Smooth muscle cell of the brain vasculature (primary cell): Measurements from ENCODE around the gene NEURL1.

Source experiments
- DNase-seq: peaks from one replicate; pipeline ENCODE4 v3.0.0-alpha.2; 2012; ENCODE audit warnings: low read depth, low spot score

Gene NEURL1

DNA sequence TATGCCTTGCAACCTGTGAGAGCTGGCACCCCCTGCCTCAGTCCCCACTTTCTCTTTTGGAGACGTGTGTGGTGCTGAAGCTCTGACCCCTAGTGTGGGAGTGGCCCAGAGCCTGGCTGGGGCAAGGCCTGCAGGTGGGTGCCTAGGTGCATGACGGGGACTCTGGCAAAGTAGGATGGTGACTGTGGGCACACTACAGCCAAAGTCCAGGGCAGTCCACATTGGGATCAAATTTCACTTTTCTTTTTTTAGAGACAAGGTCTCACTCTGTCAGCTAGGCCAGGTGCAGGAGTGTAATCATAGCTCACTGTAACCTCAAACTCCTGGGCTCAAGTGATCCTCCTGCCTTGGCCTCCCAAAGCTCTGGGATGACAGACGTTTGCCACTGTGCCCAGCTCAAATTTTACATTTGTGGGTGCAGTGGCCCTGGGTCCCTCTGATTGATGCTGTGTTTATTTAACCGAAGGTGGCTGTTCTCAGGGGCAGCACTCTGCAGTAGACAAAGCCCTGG lies 52.3 kb downstream of the NEURL1 start:
- DNase-seq, result no peak

DNA sequence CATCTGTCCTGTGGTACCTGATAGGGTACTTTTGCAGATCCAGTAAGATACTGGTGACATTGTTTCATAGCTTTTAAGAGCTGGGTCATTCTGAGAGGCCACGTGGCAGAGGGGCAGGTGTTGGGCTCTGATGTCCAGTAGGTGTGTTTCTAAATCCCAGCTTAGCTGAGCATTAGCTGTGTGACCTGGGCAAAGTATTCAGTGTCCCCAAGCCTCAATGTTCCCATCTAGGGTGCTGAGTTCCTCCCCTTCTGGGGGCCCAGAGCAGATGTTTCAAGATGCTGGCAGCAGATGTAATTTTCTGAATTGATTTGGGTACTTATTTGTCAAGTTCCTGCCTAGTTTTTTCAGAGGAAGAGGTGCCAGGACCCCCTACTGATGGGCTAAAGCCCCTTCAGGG lies 52.9 kb downstream of the NEURL1 start:
- DNase-seq, result no peak

DNA sequence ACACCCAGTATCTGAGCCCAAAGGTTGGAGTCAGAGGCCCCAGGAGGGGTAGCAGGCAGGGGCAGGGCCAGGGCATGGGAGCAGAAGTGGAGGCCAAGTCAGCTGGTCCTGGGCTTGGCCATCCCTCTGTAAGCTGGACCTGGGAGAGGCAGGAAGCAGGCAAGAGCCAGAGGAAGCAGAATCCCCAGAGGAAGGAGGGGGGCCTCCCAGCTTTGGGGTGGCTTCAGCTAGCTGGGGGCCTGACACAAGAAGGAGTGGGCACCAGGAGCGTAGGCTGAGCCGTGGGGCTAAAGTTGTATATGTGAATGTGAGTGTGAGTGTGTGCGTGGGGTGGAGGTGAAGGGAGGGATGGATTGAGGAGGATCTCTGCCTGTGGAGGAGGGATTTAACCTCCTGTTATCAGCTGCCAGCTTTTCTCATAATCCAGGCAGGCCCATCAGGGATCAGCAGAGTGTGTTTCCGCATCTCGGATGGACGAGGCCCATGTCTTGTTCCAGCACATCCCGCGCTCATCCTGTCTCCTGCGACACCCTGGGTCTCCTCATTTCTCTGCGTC lies 54.0 kb downstream of the NEURL1 start:
- DNase-seq, result no peak

DNA sequence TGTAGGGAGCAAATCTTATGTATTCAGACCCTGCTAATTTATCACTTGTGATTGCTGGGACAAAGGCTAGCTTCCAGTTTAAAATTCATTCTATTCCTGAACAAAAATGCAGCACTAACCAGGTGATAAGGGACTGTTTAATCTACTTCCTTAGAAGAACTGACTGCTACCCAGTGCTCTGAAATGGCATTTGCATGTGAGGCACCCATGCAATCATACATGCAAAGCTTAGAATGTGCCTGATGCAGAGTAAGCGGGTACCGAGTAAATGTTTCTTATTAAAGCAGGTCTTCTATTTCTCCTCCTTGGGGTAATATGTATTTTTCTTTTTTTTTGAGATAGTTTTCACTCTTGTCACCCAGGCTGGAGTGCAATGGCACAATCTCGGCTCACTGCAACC lies 54.5 kb downstream of the NEURL1 start:
- no peak for DNase-seq

DNA sequence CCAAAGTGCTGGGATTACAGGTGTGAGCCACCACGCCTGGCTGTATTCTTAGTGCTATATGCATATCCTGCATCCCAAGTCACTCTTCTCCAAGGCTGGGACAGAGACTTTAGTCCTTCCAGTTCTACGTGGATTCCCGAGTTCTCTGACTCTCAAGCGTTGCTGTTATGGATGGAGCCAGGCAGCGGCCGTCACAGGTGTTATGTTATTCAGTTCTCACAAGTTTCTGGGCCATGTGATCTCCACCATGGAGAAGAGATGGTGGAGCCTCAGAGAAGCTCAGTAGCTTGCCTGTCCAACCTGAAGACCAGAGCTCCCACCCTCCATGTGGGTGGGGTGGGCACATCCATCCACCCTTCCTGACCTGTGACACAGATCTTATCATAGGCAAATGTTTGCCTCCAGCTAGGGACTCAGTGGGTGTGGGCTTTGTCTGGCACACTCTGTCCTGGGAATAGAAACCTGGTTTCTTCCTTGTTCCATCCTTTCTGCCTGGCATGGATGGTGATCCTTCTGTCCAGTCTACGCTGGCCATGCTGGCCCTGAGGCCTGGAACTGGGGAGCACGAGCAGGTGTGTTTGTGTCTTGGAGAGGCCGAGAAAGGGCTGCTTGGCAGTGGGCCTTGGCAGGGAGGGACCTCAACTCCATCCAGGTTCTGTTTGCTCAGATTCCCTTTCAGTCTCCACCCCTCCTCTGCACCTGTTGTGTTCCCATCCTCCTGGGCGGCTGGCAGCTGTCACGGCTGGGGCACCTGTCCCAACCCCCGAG lies 55.3 kb downstream of the NEURL1 start:
- no peak for DNase-seq

DNA sequence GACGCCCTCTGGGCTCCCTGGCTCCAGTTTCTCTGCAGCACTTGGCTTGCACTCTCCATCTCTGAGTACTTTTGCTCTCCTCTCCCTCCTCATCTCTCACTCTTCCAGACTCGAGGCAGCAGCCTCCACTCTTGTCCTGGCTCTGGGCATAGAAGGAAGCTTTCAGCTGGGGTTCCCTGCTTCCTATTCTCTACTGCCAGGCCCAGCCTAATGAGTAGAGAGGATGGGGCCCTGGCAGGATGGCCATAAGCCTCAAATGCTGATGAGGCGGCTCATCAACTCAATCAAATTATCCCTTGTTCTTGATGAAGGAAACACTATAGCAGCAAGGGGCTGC lies 55.8 kb downstream of the NEURL1 start:
- no peak for DNase-seq

DNA sequence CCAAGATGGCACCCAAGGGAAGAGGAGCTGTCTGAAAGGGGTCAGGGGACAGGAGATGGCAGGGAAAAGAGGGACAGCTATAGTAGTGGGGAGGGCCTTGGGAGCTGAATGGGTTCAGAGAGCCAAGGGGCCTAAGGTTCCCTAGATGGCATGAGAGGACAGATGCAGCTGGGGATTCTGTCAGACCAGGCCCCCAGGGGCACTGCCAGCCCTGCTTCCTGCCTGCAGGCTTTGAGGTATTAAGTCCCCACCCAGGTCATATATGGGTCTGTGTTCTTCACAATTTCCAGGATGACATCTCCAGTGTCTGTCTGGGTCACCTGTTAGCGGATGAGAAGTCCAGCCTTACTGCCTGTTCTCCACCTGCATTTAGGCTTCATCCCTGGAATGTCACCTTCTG lies 56.7 kb downstream of the NEURL1 start:
- no peak for DNase-seq

DNA sequence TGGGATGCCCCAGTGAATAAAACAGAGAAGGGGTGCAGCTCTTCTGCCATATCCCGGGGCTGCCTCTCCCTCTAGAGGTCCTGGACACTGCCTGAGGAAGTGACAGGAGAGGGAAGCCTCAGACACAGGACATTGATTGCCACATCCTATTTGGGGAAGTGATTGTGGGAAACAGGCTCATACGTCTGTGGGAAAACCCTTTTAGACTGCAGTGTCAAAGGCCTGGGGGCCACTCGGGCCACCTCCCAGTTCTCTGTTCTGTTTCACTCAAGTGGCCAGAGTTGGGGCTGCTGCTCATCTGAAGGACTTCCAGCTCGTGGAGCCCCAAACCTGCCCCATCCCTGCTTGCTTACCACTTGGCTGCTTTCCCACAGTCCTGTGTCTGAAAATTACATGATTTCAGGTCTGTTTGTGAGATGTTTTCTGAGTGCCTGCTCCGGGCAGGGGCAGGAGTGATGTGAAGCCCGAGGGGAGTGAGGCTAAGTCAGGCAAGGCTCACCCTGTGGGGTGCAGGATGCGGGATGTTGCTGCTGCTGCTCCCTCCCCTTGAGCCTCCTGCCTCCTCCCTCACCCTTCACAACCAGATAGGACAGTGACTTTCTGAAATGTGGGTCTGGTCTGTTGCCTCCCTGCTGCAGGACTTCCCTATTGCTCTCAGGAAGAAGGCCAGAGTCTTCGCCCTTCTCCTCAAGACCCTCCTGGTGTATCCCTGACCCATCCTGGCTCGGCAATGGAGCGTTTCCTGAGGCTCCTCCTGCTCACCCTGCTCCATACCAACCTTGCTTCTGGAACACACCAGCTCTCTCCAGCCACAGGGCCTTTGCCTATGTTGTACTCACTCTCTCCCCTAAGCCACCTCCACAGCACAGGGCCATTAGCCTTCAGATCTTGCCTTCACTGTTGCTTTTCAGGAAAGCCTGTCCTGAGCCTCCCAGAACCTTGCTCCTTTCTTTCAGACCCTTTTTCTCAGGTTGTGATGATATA lies 58.4 kb downstream of the NEURL1 start:
- DNase-seq, result no peak

DNA sequence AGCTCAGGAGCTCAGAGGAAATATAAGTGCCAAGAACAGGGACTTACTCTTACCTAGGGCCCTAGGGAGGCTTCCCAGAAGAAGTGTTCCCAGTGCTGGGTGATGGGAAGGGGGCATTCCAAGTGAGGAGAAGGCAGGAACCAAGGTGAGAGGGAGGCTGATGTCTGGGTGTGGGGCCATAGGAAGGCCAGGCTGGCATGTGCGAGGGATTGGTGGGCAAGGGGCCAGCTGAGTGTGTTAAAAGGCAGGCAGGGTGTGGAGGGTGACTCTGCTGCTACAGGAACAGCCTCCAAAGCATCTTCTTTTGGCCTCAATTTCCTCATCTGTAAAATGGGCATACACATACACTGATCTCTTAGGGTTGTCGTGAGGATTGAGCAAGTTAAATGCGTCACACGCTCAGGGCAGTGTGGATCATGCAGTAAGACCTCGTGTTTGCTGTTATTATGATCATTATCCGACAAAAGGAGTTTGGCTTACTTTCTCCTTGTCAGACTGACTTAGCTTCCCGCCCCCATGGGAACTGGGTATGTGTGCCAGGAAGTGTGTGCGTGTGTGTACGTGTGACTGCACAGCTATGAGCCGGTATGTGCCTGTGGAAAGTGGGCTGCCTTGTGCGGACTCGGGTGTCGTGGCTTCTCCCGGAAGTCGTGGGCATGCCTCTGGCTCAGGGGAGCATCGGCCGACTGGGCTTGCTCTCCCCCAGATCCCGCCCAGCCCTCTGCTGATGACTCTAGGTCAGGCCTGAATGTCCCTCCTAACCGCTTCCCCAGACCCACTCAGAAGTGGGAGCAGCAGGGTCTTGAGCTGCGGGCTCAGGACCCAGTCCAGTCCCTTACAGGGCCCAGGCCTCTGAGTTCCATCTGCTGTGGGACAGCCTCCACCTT lies 59.6 kb downstream of the NEURL1 start:
- DNase-seq, result no peak

DNA sequence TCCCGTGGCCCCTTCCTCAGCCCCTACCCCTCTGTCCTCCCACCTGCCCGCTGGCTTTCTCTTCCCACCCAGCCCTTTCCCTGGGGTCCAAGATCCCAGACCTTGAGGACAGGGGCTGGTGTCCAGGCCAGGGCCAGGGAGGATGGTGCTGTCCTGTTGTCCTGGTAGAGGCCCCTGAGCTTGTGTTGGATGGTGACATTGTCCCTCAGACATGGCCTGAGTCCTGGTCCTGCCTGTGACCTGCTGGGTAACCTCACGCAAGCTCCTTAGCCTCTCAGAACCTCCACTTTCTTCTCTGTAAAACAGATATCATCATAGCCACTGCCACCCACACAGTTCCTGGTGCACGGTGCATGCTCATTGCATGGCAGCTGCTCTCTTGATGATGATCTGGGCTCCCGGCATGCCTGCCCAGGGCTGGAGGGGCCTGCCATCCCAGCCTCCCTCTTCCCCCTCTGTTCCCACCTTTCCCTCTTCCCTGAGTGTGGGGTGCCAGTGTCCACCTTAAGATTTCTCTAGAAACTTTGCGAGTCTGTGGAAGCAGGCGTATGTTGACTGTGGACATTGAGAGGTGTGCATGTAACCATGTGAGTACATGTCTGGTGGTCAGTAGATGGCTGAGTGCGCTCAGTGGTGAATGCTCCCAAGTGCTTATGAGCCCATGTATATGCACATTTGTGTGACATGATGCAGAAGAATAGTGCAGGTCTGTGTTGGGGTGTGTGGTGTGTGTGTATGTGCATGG lies 60.4 kb downstream of the NEURL1 start:
- DNase-seq, result no peak

DNA sequence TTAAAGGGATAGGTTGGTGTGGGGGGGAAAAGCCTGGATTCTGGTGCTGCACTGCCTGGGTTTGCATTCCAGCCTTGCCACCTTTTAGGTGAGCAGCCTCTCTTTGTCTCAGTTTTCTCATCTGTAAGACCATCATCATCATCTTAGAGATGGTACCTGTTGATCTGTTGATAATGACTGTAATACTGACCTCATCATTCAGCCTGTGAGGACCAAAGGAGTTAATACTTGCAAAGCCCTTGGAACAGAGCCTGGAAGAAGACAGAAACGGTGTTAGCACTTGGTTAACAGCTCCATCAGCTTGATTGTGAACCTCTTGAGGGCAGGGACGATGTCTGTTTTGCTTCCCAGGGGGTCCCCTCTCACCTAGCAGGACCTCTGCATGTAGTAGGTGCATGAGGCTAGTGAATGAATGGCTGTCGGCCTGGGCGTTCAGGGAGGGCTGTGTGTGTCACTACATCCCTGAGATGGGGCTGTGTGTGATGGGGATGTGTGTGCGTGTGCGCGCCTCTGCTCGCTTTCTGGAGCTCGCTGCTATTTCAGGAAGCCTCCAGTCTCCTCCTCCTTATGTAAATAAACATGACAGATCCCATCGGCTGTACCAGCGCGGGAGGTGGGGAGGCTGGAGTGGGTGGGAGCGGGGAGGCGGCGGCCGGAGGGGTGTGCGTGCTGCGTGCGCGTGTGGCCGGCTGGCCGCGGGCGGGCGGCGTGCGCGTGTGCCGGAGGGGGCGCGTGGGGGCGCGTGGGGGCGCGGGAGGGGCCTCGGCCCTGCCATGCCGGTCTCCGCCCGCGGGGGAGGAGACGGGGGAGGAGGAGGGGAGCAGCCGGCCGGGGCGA lies 61.2 kb downstream of the NEURL1 start:
- no peak for DNase-seq

DNA sequence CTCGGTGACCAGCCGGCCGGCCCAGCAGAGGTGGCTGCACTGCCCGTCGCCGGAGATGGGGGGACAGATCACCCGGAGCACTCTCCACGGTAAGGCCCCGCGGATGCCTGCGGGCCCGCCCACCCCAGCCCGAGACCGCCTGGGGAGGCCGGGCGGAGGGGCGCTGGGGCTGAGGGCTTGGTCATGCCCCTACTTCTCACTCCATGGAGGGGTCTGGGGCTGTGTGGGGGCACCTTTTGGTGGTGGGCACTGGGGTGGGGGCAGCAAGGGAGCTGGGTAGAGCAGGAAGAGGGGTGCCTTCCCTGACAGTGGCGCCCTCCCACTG lies 61.8 kb downstream of the NEURL1 start:
- DNase-seq, result no peak

DNA sequence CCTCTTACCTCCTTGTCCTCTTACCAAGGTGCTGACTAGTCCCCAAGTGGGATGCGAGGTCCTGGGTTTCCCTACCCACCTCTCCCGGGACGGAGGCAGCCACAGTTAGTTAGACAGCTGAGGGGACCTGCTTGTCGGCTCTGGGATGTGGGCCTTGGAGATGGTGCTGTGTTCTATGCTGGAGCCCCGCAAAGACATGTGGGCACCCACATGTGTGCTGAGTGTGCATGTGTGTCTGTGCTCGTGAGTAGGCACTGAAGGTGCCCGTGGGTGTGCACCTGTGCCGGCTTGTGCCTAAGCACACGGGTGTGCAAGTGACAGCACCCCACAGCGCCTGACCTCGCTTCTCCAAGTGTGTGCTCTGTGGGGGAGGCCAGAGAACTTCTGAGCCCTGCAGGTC lies 62.2 kb downstream of the NEURL1 start:
- no peak for DNase-seq

DNA sequence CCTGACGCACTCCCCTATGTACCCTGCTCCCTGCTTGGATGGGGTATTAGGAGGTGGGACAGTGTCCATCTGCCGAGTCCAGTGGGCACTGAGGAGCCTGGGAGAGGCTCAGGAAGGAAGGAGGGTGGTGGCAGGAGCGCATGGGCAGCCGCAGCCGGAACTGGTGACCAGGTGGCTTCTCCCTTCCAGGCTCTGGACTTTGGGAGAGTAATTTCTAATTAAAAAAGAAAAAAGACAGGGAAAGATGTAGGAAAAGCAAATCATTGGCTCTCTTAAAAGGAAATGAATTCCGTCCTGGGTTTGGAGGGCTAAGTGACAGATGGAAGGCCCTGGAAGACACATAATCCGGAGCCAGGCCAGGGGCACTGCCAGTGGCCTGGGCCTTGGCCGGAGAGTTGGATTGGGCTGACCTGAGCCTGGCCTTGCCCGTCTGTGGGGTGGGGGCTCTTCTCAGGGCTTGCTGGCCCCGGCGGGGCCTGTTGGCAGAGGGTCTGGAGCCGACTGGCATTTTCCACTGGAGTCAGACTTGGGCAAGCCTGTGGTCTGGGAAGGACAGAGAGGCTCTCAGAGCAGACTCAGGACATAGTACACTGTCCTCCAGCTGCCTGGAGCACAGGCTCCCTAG lies 63.0 kb downstream of the NEURL1 start:
- DNase-seq, result no peak

DNA sequence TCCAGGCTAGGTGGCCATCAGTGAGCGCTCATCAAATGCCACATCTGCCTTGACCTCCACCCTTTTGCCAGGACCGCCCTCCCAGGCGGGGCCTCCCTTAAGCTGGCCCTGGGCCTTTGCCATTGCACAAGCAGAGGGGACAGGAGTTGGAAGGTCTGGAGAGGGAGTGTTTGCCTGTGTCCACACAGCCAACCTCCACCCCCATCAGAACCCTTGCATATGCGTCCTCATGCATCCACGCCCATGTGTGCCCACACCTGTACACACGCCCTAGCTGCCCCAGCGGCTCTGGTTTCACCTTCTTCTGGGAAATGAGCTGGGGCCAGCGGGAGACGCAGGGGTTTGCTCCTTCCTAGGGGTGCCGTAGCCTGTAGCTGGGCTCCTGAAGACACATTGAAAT lies 64.0 kb downstream of the NEURL1 start:
- DNase-seq, result no peak

DNA sequence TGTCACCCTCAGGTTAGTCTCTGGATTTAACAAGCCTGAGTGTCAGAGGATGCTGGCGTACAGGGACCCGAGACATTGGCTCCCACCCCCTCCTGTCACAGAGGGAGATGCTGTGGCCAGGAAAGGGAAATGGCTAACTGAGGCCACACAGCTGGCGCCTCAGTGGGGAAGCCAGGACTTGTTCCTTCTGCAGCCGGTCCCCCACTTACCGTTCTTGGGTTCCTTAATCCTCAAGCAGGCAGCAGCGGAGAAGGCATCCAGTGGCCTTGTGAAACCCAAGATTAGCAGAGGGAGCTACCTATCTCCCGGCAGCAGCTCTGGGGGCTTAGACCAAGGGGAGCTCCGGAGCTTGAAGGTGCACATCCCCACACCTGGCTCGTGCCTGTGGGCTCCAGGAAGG lies 65.4 kb downstream of the NEURL1 start:
- no peak for DNase-seq

DNA sequence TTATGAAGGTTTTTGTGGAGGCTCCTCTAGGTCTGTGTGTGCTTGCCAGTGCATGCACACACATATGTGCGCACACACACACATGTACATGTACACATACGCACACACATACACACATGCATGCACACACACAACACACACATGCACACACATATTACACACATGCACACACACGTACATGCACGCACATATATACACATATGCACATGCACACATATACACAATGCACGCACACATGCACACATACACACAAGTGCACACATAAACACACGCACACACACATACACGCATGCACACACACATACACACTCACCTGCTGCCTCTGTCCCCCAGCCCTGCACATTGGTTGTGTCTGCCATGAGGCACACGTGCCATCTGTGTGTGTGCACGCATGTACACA lies 66.3 kb downstream of the NEURL1 start:
- no peak for DNase-seq

DNA sequence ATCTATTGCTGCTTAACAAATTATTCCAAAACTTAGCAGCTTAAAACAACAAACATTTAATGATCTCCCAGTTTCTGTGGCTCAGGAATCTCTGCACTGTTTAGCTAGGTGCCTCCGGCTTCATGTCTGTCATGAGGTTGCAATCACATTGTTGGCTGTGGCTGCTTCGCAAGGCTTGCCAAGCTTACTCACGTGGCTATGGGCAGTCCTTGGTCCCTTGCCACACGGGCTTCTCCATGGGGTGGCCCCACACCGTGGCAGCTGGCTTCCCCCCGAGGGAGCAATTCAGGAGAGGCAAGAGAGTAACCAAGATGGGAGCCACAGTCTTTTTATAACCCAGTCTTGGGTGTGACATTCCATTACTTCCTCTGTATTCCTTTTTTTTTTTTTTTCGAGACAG lies 67.4 kb downstream of the NEURL1 start:
- DNase-seq, result no peak

DNA sequence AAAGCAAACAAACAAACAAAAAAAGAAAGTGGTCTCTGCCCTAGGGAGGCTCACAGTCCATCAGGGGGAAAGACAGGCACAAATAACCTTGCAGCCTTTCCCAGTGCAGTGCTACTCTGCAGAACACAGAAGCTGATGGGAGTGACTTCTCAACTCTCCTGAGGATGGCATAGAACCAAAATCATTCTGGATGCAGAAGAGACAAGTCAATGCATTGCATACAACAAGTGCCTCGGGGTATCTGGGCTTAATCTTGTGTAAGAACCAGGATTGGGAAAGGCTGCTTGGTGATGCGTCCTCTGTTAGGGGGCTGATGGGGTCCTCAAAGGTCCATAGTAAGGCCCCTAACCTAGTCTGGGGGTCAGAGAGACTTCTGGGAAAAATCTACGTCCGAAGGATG lies 68.9 kb downstream of the NEURL1 start:
- no peak for DNase-seq
